DOHH2 (cell line): ENCODE data around the gene MACROD2.

Experiments
- CTCF ChIP-seq: fragments of 200-600 bp; sonication (generic); IDR thresholded peaks from one replicate; pipeline ENCODE4 v1.5.1; 2014; ENCODE audit warnings: antibody characterized with exemption, mild to moderate bottlenecking, low read depth, low read length; ENCODE audit not compliant: poor library complexity, severe bottlenecking
- EZH2phosphoT487 ChIP-seq: fragments of 200-600 bp; sonication (generic); IDR thresholded peaks from 2 replicates; pipeline ENCODE4 v1.6.1; 2017; ENCODE audit warnings: borderline replicate concordance, mild to moderate bottlenecking, antibody characterized with exemption, low read length, moderate library complexity, mixed read lengths

GRCh38 chr20:14996883-14997672 lies 1001.8 kb downstream of the MACROD2 start:
- TF ChIP-seq CTCF (no peak), EZH2phosphoT487 (no peak)
